ENCODE data around the gene SMS.

Gene SMS

GRCh38 chrX:22026731-22027130 is 86.2 kb downstream of the SMS start:
- Histone ChIP-seq H4K20me1 (ENCODE audit: control insufficient read depth, insufficient read depth, low read depth, low read length) (no peaks in the 10 kb centered on the region), H3K79me2 (ENCODE audit: control insufficient read depth, low read length) (no peaks in the 10 kb centered on the region), H3K9me3 (ENCODE audit: control insufficient read depth, insufficient read depth, low read length) (no peaks in the 10 kb centered on the region), H3K4me3 (ENCODE audit: low read length) (no peak overlapping the region), H3K4me1 (ENCODE audit: control insufficient read depth, low read length) (no peaks in the 10 kb centered on the region), H3F3A (ENCODE audit: control insufficient read depth, insufficient read depth) (no peaks in the 10 kb centered on the region), H3K9me2 (replicated peaks; ENCODE audit: control insufficient read depth, low read length) (no peaks in the 10 kb centered on the region), H3K36me3 (ENCODE audit: control insufficient read depth, low read length) (no peaks in the 10 kb centered on the region), H3K4me2 (ENCODE audit: low read length) (no peak overlapping the region), H3K27me3 (ENCODE audit: control insufficient read depth, low read length) (no peaks in the 10 kb centered on the region), H3K27ac (ENCODE audit: low read depth, low read length) (no peak overlapping the region)
- TF ChIP-seq EZH2phosphoT487 (IDR thresholded peaks at IDR 0.05; ENCODE audit: borderline replicate concordance, low read length), result no peak
- no peak for TF ChIP-seq CTCF (IDR thresholded peaks at IDR 0.05; ENCODE audit: low read depth, low read length, poor library complexity, severe bottlenecking)

GRCh38 chrX:22032084-22032483 is 91.6 kb downstream of the SMS start, which contains the start of gene PHEX:
TSS of gene PHEX (plus strand) at chrX:22032325. CDS start at chrX:22033006, 681 bp downstream.
- no peak within 1 kb of the TSS for H3K4me3 ChIP-seq (ENCODE audit: low read length)
- no peaks in the 10 kb centered on the region for H3K9me3 ChIP-seq (ENCODE audit: control insufficient read depth, insufficient read depth, low read length)
- no peaks in the 10 kb centered on the region for H4K20me1 ChIP-seq (ENCODE audit: control insufficient read depth, insufficient read depth, low read depth, low read length)
- H3F3A ChIP-seq (ENCODE audit: control insufficient read depth, insufficient read depth), result no peaks in the 10 kb centered on the region
- no peaks in the 10 kb centered on the region for H3K79me2 ChIP-seq (ENCODE audit: control insufficient read depth, low read length)
- no peaks in the 10 kb centered on the region for H3K9me2 ChIP-seq (replicated peaks; ENCODE audit: control insufficient read depth, low read length)
- TF ChIP-seq CTCF (IDR thresholded peaks at IDR 0.05; ENCODE audit: low read depth, low read length, poor library complexity, severe bottlenecking), result no peak
- H3K27ac ChIP-seq (ENCODE audit: low read depth, low read length), result no peak within 1 kb of the TSS
- H3K36me3 ChIP-seq (ENCODE audit: control insufficient read depth, low read length), result no peaks in the 10 kb centered on the region
- no peaks in the 10 kb centered on the region for H3K4me1 ChIP-seq (ENCODE audit: control insufficient read depth, low read length)
- H3K27me3 ChIP-seq (ENCODE audit: control insufficient read depth, low read length), result no peaks in the 10 kb centered on the region
- no peak within 1 kb of the TSS for H3K4me2 ChIP-seq (ENCODE audit: low read length)

GRCh38 chrX:22032506-22032905 is 92.0 kb downstream of the SMS start:
- no peak overlapping the region for H3K4me2 ChIP-seq (ENCODE audit: low read length)
- no peak overlapping the region for H3K4me3 ChIP-seq (ENCODE audit: low read length)
- H3F3A ChIP-seq (ENCODE audit: control insufficient read depth, insufficient read depth), result no peaks in the 10 kb centered on the region
- H3K9me2 ChIP-seq (replicated peaks; ENCODE audit: control insufficient read depth, low read length), result no peaks in the 10 kb centered on the region
- no peaks in the 10 kb centered on the region for H4K20me1 ChIP-seq (ENCODE audit: control insufficient read depth, insufficient read depth, low read depth, low read length)
- H3K36me3 ChIP-seq (ENCODE audit: control insufficient read depth, low read length), result no peaks in the 10 kb centered on the region
- H3K9me3 ChIP-seq (ENCODE audit: control insufficient read depth, insufficient read depth, low read length), result no peaks in the 10 kb centered on the region
- H3K4me1 ChIP-seq (ENCODE audit: control insufficient read depth, low read length), result no peaks in the 10 kb centered on the region
- H3K27me3 ChIP-seq (ENCODE audit: control insufficient read depth, low read length), result no peaks in the 10 kb centered on the region
- TF ChIP-seq CTCF (IDR thresholded peaks at IDR 0.05; ENCODE audit: low read depth, low read length, poor library complexity, severe bottlenecking), result no peak
- no peak for TF ChIP-seq EZH2phosphoT487 (IDR thresholded peaks at IDR 0.05; ENCODE audit: borderline replicate concordance, low read length)
- no peaks in the 10 kb centered on the region for H3K79me2 ChIP-seq (ENCODE audit: control insufficient read depth, low read length)
- H3K27ac ChIP-seq (ENCODE audit: low read depth, low read length), result no peak overlapping the region

- Histone ChIP-seq H3K9me2 (replicated peaks; ENCODE audit: control insufficient read depth, low read length) (no peaks in the 10 kb centered on the region), H3K4me1 (ENCODE audit: control insufficient read depth, low read length) (no peaks in the 10 kb centered on the region), H3K36me3 (ENCODE audit: control insufficient read depth, low read length) (no peaks in the 10 kb centered on the region), H3K79me2 (ENCODE audit: control insufficient read depth, low read length) (no peaks in the 10 kb centered on the region), H3K4me2 (ENCODE audit: low read length) (no peak overlapping the region), H4K20me1 (ENCODE audit: control insufficient read depth, insufficient read depth, low read depth, low read length) (no peaks in the 10 kb centered on the region), H3F3A (ENCODE audit: control insufficient read depth, insufficient read depth) (no peaks in the 10 kb centered on the region), H3K4me3 (ENCODE audit: low read length) (no peak overlapping the region), H3K27ac (ENCODE audit: low read depth, low read length) (no peak overlapping the region), H3K27me3 (ENCODE audit: control insufficient read depth, low read length) (no peaks in the 10 kb centered on the region), H3K9me3 (ENCODE audit: control insufficient read depth, insufficient read depth, low read length) (no peaks in the 10 kb centered on the region)
- no peak for TF ChIP-seq CTCF (IDR thresholded peaks at IDR 0.05; ENCODE audit: low read depth, low read length, poor library complexity, severe bottlenecking)
- no peak for TF ChIP-seq EZH2phosphoT487 (IDR thresholded peaks at IDR 0.05; ENCODE audit: borderline replicate concordance, low read length)
These were observed 93.3 kb downstream of the SMS start for GRCh38 chrX:22033818-22034217.

Data from DOHH2 (cell line).